ENCODE data around the gene ZNF784.

The ZNF784 gene

GRCh38 chr19:55618426-55618825 is 5.9 kb downstream of the ZNF784 start:
- DNase-seq, result no peak

- DNase-seq, result no peak
Measured at GRCh38 chr19:55617426-55617825, 6.9 kb downstream of the ZNF784 start.

GRCh38 chr19:55616395-55616875 is 7.9 kb downstream of the ZNF784 start:
- no peak for DNase-seq

DNA sequence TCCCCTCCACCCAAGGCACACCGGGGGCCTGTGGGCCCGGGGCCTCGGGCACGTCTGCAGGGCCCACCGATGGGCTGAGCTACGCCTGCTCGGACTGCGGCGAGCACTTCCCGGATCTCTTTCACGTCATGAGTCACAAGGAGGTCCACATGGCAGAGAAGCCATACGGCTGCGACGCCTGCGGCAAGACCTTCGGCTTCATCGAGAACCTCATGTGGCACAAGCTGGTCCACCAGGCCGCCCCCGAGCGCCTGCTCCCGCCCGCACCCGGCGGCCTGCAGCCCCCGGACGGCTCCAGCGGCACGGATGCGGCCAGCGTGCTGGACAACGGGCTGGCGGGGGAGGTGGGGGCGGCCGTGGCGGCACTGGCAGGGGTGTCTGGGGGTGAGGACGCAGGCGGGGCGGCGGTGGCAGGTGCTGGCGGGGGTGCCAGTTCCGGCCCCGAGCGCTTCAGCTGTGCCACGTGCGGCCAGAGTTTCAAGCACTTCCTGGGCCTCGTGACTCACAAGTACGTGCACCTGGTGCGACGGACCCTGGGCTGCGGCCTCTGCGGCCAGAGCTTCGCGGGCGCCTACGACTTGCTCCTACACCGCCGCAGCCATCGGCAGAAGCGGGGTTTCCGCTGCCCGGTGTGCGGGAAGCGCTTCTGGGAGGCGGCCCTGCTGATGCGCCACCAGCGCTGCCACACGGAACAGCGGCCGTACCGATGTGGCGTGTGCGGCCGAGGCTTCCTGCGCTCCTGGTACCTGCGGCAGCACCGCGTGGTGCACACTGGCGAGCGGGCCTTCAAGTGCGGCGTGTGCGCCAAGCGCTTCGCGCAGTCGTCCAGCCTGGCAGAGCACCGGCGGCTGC is 8.6 kb downstream of the ZNF784 start:
- no peak for DNase-seq

- DNase-seq, result no peak
Measured at GRCh38 chr19:55614711-55615542, 9.4 kb downstream of the ZNF784 start.

- DNase-seq, result no peak
Measured at GRCh38 chr19:55613930-55614710, 10.2 kb downstream of the ZNF784 start.

GRCh38 chr19:55613396-55613795 is 11.0 kb downstream of the ZNF784 start:
- DNase-seq, result no peak

GRCh38 chr19:55611983-55612645 is 12.3 kb downstream of the ZNF784 start:
- DNase-seq, result no peak

DNA sequence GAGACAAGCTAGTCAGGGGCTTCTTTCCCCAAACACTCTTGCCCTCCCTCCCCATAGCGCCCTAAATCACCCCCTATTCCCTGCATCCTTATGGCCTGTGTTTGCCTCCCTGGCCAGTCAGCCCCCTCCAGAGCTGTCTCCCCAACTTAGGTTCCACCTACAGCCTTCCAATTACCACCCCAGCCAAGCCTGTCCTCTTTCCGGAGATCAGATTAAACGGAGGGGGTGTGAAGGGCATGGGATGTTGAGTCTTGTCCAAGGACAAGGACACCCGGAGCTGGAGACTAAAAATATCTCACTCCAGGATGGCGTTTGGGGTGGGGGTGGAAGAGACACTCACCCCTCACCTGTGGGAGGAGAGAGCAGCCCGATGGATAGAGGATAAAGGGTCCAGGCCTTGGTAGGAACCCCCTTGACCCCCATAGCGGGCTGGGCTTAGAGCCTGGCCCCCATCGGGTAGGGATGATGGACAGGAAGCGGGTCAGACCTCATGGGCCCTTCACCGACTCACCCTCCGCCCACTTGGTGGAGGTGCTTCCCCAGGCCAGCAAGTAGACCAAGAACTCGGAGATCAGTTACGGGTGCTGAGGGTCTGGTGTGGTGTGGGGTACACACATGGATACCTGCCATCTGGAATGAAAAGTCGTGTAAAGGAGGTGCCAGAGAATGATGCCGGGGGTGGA is 12.9 kb downstream of the ZNF784 start:
- no peak for DNase-seq

DNA sequence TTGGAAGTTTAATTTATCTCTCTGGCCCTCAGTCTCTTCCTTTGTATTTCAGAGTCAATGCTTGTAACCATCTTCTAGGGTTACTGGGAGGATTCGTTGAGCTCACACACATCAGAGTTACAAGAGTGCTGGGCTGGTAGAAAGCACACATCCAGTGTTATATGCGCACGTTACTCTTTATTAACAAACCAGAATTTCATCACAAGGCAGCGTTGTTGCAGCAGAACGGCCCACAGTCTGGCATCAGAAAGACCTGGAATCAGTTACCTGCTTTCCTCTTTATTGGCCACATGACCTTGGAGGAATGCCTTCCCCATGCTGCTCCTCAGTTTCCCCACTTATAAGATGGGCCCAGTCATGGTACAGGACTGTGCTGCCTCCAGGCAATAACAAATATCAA is 15.0 kb downstream of the ZNF784 start:
- DNase-seq, result no peak

- no peak for DNase-seq
Measured at GRCh38 chr19:55606817-55607216, 17.5 kb downstream of the ZNF784 start.

GRCh38 chr19:55606471-55606787 is 17.9 kb downstream of the ZNF784 start:
- DNase-seq, result no peak

GRCh38 chr19:55605637-55606470 is 18.5 kb downstream of the ZNF784 start, which contains the start of gene ZNF865:
TSS of gene ZNF865 (plus strand) at chr19:55605647. CDS start at chr19:55613619, 7,972 bp downstream.
- DNase-seq, result peak; percentile 62

- peak; percentile 99 for DNase-seq
Measured at GRCh38 chr19:55605207-55605636, 19.1 kb downstream of the ZNF784 start.

- no peak for DNase-seq
Measured at GRCh38 chr19:55603581-55604292, 20.6 kb downstream of the ZNF784 start.

GRCh38 chr19:55603115-55603514 is 21.3 kb downstream of the ZNF784 start:
- no peak for DNase-seq

- DNase-seq, result no peak
Measured at GRCh38 chr19:55602104-55603001, 22.0 kb downstream of the ZNF784 start.

GRCh38 chr19:55601084-55601483 is 23.3 kb downstream of the ZNF784 start:
- DNase-seq, result no peak

GRCh38 chr19:55600662-55601028 is 23.7 kb downstream of the ZNF784 start:
- no peak for DNase-seq
